ENCODE measurements around the gene TSPAN5.

DNA sequence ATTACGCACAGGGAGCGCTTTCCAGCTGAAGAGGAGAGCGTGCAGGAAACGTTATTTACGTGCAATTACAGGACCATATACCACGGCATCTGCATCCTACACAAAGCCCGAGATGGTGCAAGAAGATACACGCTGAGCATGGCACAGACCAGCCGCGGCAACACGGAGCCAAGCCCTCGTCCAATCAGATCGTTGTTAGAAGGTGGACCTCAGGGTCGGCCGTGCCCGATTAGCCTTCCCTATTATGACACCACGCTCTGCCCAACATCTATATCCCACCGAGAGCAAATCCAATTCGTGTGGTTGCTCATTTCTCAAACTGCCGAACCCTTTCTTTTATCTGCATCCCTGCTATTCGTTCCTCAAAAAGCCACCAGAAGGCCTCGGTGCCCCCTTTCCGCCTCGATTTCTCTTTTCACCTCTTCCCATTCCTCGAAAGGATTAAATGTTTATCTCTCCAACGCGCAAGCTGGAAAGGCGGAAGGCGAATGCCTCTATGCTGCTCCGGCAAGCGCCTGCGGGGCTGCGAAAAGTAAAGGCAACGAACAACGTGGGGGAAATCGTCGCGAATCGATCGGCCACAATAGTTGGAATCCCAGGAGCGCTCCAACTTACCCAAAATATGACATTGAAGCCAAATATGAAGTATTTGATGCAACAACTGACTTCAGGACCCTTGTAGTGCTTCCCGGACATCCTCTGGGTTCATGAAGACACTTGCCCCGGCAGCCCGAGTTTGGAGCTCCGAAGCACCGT is 702 bp downstream of the TSPAN5 start:
- TF ChIP-seq CTCF (conservative IDR thresholded peaks at IDR 0.05; ENCODE audit: low read depth, low read length) (no peak), EZH2 (IDR thresholded peaks at IDR 0.05; ENCODE audit: low read length, unreplicated experiment) (no peak), EZH2phosphoT487 (IDR thresholded peaks at IDR 0.05; ENCODE audit: borderline replicate concordance, low read length) (no peak)
